Ishikawa (cell line): ENCODE measurements around the gene AKR1B15.
A peak's percentile ranks its signal among the peaks of the same experiment; 100 is the strongest.

ENCODE experiments used
- CEBPB ChIP-seq: IDR thresholded peaks from 2 replicates; pipeline ENCODE4 v1.6.1; 2012
- CREB1 ChIP-seq: IDR thresholded peaks from 2 replicates; pipeline ENCODE4 v1.6.1; 2012; ENCODE audit warnings: low read depth
- EGR1 ChIP-seq: IDR thresholded peaks from 2 replicates; pipeline ENCODE4 v1.6.1; 2012
- EP300 ChIP-seq: IDR thresholded peaks from 2 replicates; pipeline ENCODE4 v1.6.1; 2012; ENCODE audit warnings: borderline replicate concordance
- FOXM1 ChIP-seq: IDR thresholded peaks from 2 replicates; pipeline ENCODE4 v1.6.1; 2012; ENCODE audit warnings: low read depth, borderline replicate concordance
- MAX ChIP-seq: IDR thresholded peaks from 2 replicates; pipeline ENCODE4 v1.6.1; 2012
- NFIC ChIP-seq: IDR thresholded peaks from 2 replicates; pipeline ENCODE4 v1.6.1; 2012
- RAD21 ChIP-seq: IDR thresholded peaks from 2 replicates; pipeline ENCODE4 v1.6.1; 2012; ENCODE audit warnings: low read depth
- REST ChIP-seq: IDR thresholded peaks from 2 replicates; pipeline ENCODE4 v1.6.1; 2012; ENCODE audit warnings: low read depth, mild to moderate bottlenecking
- TAF1 ChIP-seq: IDR thresholded peaks from 2 replicates; pipeline ENCODE4 v1.6.1; 2012; ENCODE audit warnings: low read depth, mild to moderate bottlenecking
- TCF12 ChIP-seq: IDR thresholded peaks from 2 replicates; pipeline ENCODE4 v1.6.1; 2012; ENCODE audit warnings: low read depth
- TEAD4 ChIP-seq: IDR thresholded peaks from 2 replicates; pipeline ENCODE4 v1.6.1; 2012
- USF1 ChIP-seq: IDR thresholded peaks from 2 replicates; pipeline ENCODE4 v1.6.1; 2012
- YY1 ChIP-seq: IDR thresholded peaks from 2 replicates; pipeline ENCODE4 v1.6.1; 2012; ENCODE audit warnings: low read depth
- ZBTB7A ChIP-seq: IDR thresholded peaks from 2 replicates; pipeline ENCODE4 v1.6.1; 2012; ENCODE audit warnings: low read depth

AKR1B15 gene

GRCh38 chr7:134520130-134520529, 28.8 kb upstream of the AKR1B15 start:
- TF ChIP-seq RAD21 (peak; percentile 35; the same call in 1 of the 2 replicates), TCF12 (no peak)

- TF ChIP-seq RAD21: no peak
- no peak for TF ChIP-seq FOXM1
- TF ChIP-seq TCF12: no peak
- TF ChIP-seq NFIC: no peak
- no peak for TF ChIP-seq REST
- no peak for TF ChIP-seq YY1
- no peak for TF ChIP-seq ZBTB7A
- TF ChIP-seq EGR1: no peak
- no peak for TF ChIP-seq USF1
- TF ChIP-seq TEAD4: no peak
Observed at GRCh38 chr7:134522601-134523000, 26.3 kb upstream of the AKR1B15 start.

- TF ChIP-seq YY1 (no peak), CEBPB (no peak), TAF1 (no peak), EP300 (no peak), REST (no peak), ZBTB7A (no peak)
Observed at GRCh38 chr7:134527979-134528371, 20.9 kb upstream of the AKR1B15 start.

GRCh38 chr7:134528749-134529148, 20.2 kb upstream of the AKR1B15 start:
- TF ChIP-seq NFIC (no peak), CREB1 (no peak), CEBPB (no peak), TAF1 (no peak), REST (no peak), TEAD4 (no peak), USF1 (no peak), EGR1 (no peak), YY1 (no peak), ZBTB7A (no peak), RAD21 (no peak), FOXM1 (no peak), EP300 (no peak), TCF12 (no peak), MAX (no peak)

- no peak for TF ChIP-seq YY1
- TF ChIP-seq ZBTB7A: no peak
- no peak for TF ChIP-seq RAD21
- no peak for TF ChIP-seq NFIC
- TF ChIP-seq EP300: no peak
- TF ChIP-seq TCF12: no peak
Observed at GRCh38 chr7:134530460-134530859, 18.4 kb upstream of the AKR1B15 start.
